Gastrocnemius medialis (tissue), 4 donors: ENCODE data around the gene NIFK. TPM values are rescaled to one million over a fixed set of nuclear protein-coding genes. Genes with fewer than 3 reads are reported as not detected.

Experiments used
- ATAC-seq, 2 donors: fragments of 150-250 bp; one replicate each; pipeline ENCODE4 v1.9.1; 2016
- DNase-seq, 2 donors: peaks; one replicate each; pipeline ENCODE4 v3.0.0-alpha.2; 2019
- H3K27ac ChIP-seq, 4 donors: fragments of 200-600 bp; sonication (generic); 1 replicate in 1 of 4; 2 replicates in 3 of 4; pipeline ENCODE4 v1.5.1; 2016 to 2018; ENCODE audit warnings: mild to moderate bottlenecking in 2 of 4, moderate library complexity in 1 of 4
- H3K27me3 ChIP-seq, 3 donors: fragments of 200-600 bp; sonication (generic) in 2 of 3; 1 replicate in 1 of 3; 2 replicates in 2 of 3; pipeline versions ENCODE4 v1.5.1 to v1.6.0; 2016 to 2019; ENCODE audit warnings: mild to moderate bottlenecking in 1 of 3, moderate library complexity in 1 of 3
- H3K36me3 ChIP-seq, 2 donors: fragments of 200-600 bp; sonication (generic) in 1 of 2; one replicate each; pipeline ENCODE4 v1.5.1; 2017 to 2018
- H3K4me1 ChIP-seq, 2 donors: fragments of 200-600 bp; sonication (generic) in 1 of 2; one replicate each; pipeline ENCODE4 v1.5.1; 2016 to 2017; ENCODE audit warnings: mild to moderate bottlenecking in 2 of 2
- H3K4me3 ChIP-seq, 4 donors: fragments of 200-600 bp; sonication (generic) in 3 of 4; 1 replicate in 1 of 4; 2 replicates in 3 of 4; pipeline ENCODE4 v1.5.1; 2016 to 2019; ENCODE audit warnings: mild to moderate bottlenecking in 2 of 4
- H3K9me3 ChIP-seq, 3 donors: fragments of 200-600 bp; sonication (generic) in 2 of 3; 1 replicate in 1 of 3; 2 replicates in 2 of 3; pipeline ENCODE4 v1.5.1; 2016 to 2019
- CTCF ChIP-seq, 5 experiments: fragments of 450-650 bp in 3 of 5; fragments of 200-600 bp in 2 of 5; sonication (generic) in 2 of 5; IDR thresholded peaks in 4 of 5; conservative IDR thresholded peaks in 1 of 5; 1 replicate in 4 of 5; 2 replicates in 1 of 5; pipeline ENCODE4 v1.5.1; 2016 to 2019; ENCODE audit warnings: antibody characterized with exemption in 5 of 5, mild to moderate bottlenecking in 3 of 5, moderate library complexity in 3 of 5
- POLR2A ChIP-seq, 2 donors: fragments of 450-650 bp; IDR thresholded peaks; one replicate each; pipeline ENCODE4 v1.6.1; 2017; ENCODE audit warnings: antibody characterized with exemption in 2 of 2, mild to moderate bottlenecking in 2 of 2, moderate library complexity in 2 of 2
- in situ Hi-C, 4 donors: fragments of 200-750 bp; cut with MboI; loops; one replicate each; pipeline versions ENCODE4 v1.15.0 to v1.8.0; 2017; ENCODE audit warnings: low sequenced_read_pairs in 4 of 4
- intact Hi-C: fragments of 100-400 bp; cut with DNase I; formaldehyde crosslinking; loops from one replicate; pipeline ENCODE4 v1.15.1; 2023; ENCODE audit warnings: low total_unique reads
- total RNA-seq, 4 donors: library from RNA; depleted of rRNA; stranded (reverse); fragments of >200 nt; gene quantifications; one replicate each; pipeline versions ENCODE4 v1.1.0 to v1.2.3, GENCODE V29; 2016

Gene NIFK
- total RNA-seq, 4 donors from 2014 or later: 31.1 to 42.3 (median 37.3) TPM

GRCh38 chr2:121699421-121700333, 37.0 kb downstream of the NIFK start:
- intact Hi-C loops (loop anchor here (5.0 kb wide), 1 partner anchor 47 kb away; no protein-coding TSS in a partner anchor), in situ Hi-C loops (loop anchor here in 2 of 4 donors (25.0 kb wide), 2 partner anchors 162 to 287 kb away; partner anchors contain the start of gene RNU4ATAC (in 2 of the 2))
- TF ChIP-seq POLR2A (IDR thresholded peaks at IDR 0.05): no peak
- TF ChIP-seq CTCF (IDR thresholded peaks at IDR 0.05 in 4 of 5, conservative IDR thresholded peaks at IDR 0.05 in 1 of 5): no peak
- Histone ChIP-seq H3K9me3 (no peaks in the 10 kb centered on the region), H3K36me3 (no peaks in the 10 kb centered on the region), H3K4me1 (peaks cover 6 to 13% of the 10 kb centered on the region in 2 donors), H3K27me3 (no peaks in the 10 kb centered on the region), H3K27ac (peak overlapping the region; percentile 58 to 68 (median 64)), H3K4me3 (no peak overlapping the region)
- DNase-seq (peak; percentile 70 to 94), ATAC-seq (peak; percentile 95 to 98)

GRCh38 chr2:121698318-121698930, 38.3 kb downstream of the NIFK start:
- intact Hi-C loops (loop anchor here (5.0 kb wide), 1 partner anchor 46 kb away; no protein-coding TSS in a partner anchor), in situ Hi-C loops (no loop called here)
- H3K9me3 ChIP-seq: no peaks in the 10 kb centered on the region
- TF ChIP-seq POLR2A (IDR thresholded peaks at IDR 0.05): no peak
- no peak for TF ChIP-seq CTCF (IDR thresholded peaks at IDR 0.05 in 4 of 5, conservative IDR thresholded peaks at IDR 0.05 in 1 of 5)
- no peaks in the 10 kb centered on the region for H3K36me3 ChIP-seq
- peaks cover 6 to 13% of the 10 kb centered on the region in 2 donors for H3K4me1 ChIP-seq
- DNase-seq: no peak
- no peak for ATAC-seq
- no peaks in the 10 kb centered on the region for H3K27me3 ChIP-seq
- H3K27ac ChIP-seq: no peak overlapping the region
- H3K4me3 ChIP-seq: no peak overlapping the region

- ATAC-seq (no peak), DNase-seq (no peak)
- intact Hi-C loops: loop anchor here (5.0 kb wide), 1 partner anchor 45 kb away; no protein-coding TSS in a partner anchor
- H3K9me3 ChIP-seq: no peaks in the 10 kb centered on the region
- no peak overlapping the region for H3K27ac ChIP-seq
- TF ChIP-seq POLR2A (IDR thresholded peaks at IDR 0.05): no peak
- peaks cover 6 to 13% of the 10 kb centered on the region in 2 donors for H3K4me1 ChIP-seq
- no peak overlapping the region for H3K4me3 ChIP-seq
- no peaks in the 10 kb centered on the region for H3K27me3 ChIP-seq
- H3K36me3 ChIP-seq: no peaks in the 10 kb centered on the region
- in situ Hi-C loops: no loop called here
Observed at GRCh38 chr2:121697108-121697631, 39.5 kb downstream of the NIFK start.

GRCh38 chr2:121696410-121696930, 40.2 kb downstream of the NIFK start:
- H3K4me1 ChIP-seq: peaks cover 6 to 13% of the 10 kb centered on the region in 2 donors
- intact Hi-C loops: loop anchor here (5.0 kb wide), 1 partner anchor 44 kb away; no protein-coding TSS in a partner anchor
- in situ Hi-C loops: no loop called here
- ATAC-seq (no peak), DNase-seq (no peak)
- H3K36me3 ChIP-seq: no peaks in the 10 kb centered on the region
- H3K27ac ChIP-seq: no peak overlapping the region
- TF ChIP-seq CTCF (IDR thresholded peaks at IDR 0.05 in 4 of 5, conservative IDR thresholded peaks at IDR 0.05 in 1 of 5) (no peak), POLR2A (IDR thresholded peaks at IDR 0.05) (no peak)
- H3K4me3 ChIP-seq: no peak overlapping the region
- no peaks in the 10 kb centered on the region for H3K27me3 ChIP-seq
- no peaks in the 10 kb centered on the region for H3K9me3 ChIP-seq
